ENCODE data around the gene CKLF. TPM values are rescaled to one million over a fixed set of nuclear protein-coding genes. Genes with fewer than 3 reads are reported as not detected.
"Not testable (repeated sequence)": the region's sequence is repeated elsewhere in the genome, so short reads cannot be mapped to it uniquely, and the experiment has no call there.

Gene CKLF
- total RNA-seq, 2 experiments from 2014 or later: 124 to 130 TPM

GRCh38 chr16:66513111-66513723 is 39.2 kb upstream of the CKLF start:
- Mint-ChIP-seq H3K36me3 (no peaks in the 10 kb centered on the region), H3K27me3 (no peaks in the 10 kb centered on the region), H3K27ac (peak overlapping the region; percentile 50), H3K9me3 (no peaks in the 10 kb centered on the region), H3K4me1 (peaks cover 28% of the 10 kb centered on the region), H3K4me3 (no peak overlapping the region)
- ATAC-seq (ENCODE audit: low read depth): no peak
- POLR2A ChIA-PET: no interaction called here
- DNase-seq: no peak

- H3K4me3 Mint-ChIP-seq; H3K27me3 Mint-ChIP-seq; DNase-seq; H3K36me3 Mint-ChIP-seq; H3K9me3 Mint-ChIP-seq; ATAC-seq (ENCODE audit: low read depth); H3K27ac Mint-ChIP-seq; POLR2A ChIA-PET: not testable (repeated sequence)
- H3K4me1 Mint-ChIP-seq: peaks cover 31% of the 10 kb centered on the region
Measured at GRCh38 chr16:66514391-66514790, 38.0 kb upstream of the CKLF start.

GRCh38 chr16:66514980-66515595 is 37.3 kb upstream of the CKLF start:
- H3K9me3 Mint-ChIP-seq; DNase-seq; H3K27me3 Mint-ChIP-seq; H3K4me3 Mint-ChIP-seq; H3K36me3 Mint-ChIP-seq; ATAC-seq (ENCODE audit: low read depth): not testable (repeated sequence)
- H3K27ac Mint-ChIP-seq: peak overlapping the region; percentile 92
- peaks cover 38% of the 10 kb centered on the region for H3K4me1 Mint-ChIP-seq
- POLR2A ChIA-PET: interaction anchor here (0.9 to 1.2 kb wide), 2 partner anchors 37 to 108 kb away, joined by 4 to 9 read pairs; partner anchors contain the start of gene CKLF

- peak overlapping the region; percentile 78 for H3K4me3 Mint-ChIP-seq
- H3K27me3 Mint-ChIP-seq: no peaks in the 10 kb centered on the region
- ATAC-seq (ENCODE audit: low read depth) (no peak), DNase-seq (no peak)
- POLR2A ChIA-PET: interaction anchor here (0.9 to 1.2 kb wide), 2 partner anchors 36 to 109 kb away, joined by 4 to 9 read pairs; partner anchors contain the start of gene CKLF
- peaks cover 46% of the 10 kb centered on the region for H3K4me1 Mint-ChIP-seq
- no peaks in the 10 kb centered on the region for H3K9me3 Mint-ChIP-seq
- H3K27ac Mint-ChIP-seq: peak overlapping the region; percentile 92
- no peaks in the 10 kb centered on the region for H3K36me3 Mint-ChIP-seq
Measured at GRCh38 chr16:66515596-66516508, 36.5 kb upstream of the CKLF start.

GRCh38 chr16:66516509-66516807 is 35.9 kb upstream of the CKLF start:
- H3K4me1 Mint-ChIP-seq: peaks cover 51% of the 10 kb centered on the region

GRCh38 chr16:66516808-66517585 is 35.4 kb upstream of the CKLF start:
- Mint-ChIP-seq H3K27me3 (no peaks in the 10 kb centered on the region), H3K9me3 (no peaks in the 10 kb centered on the region), H3K27ac (peak overlapping the region; percentile 92), H3K36me3 (no peaks in the 10 kb centered on the region), H3K4me1 (peaks cover 54% of the 10 kb centered on the region), H3K4me3 (peak overlapping the region; percentile 78)
- ATAC-seq (ENCODE audit: low read depth) (peak; percentile 85), DNase-seq (peak; percentile 68)
- POLR2A ChIA-PET: interaction anchor here (1.0 to 1.3 kb wide), 3 partner anchors 34 to 73 kb away, joined by 3 to 8 read pairs (median 5); partner anchors contain the start of gene CKLF

More at GRCh38 chr16:66516509-66516807, 35.9 kb upstream of the CKLF start:
- POLR2A ChIA-PET: interaction anchor here (1.2 kb wide), 1 partner anchor 110 kb away, joined by 4 read pairs; no protein-coding TSS in a partner anchor
- Mint-ChIP-seq H3K27me3 (no peaks in the 10 kb centered on the region), H3K36me3 (no peaks in the 10 kb centered on the region), H3K9me3 (no peaks in the 10 kb centered on the region), H3K4me3 (peak overlapping the region; percentile 78), H3K27ac (peak overlapping the region; percentile 92)
- DNase-seq: no peak
- no peak for ATAC-seq (ENCODE audit: low read depth)

- no peaks in the 10 kb centered on the region for H3K36me3 Mint-ChIP-seq
- H3K4me1 Mint-ChIP-seq: peaks cover 61% of the 10 kb centered on the region
- no peaks in the 10 kb centered on the region for H3K27me3 Mint-ChIP-seq
- H3K4me3 Mint-ChIP-seq: peak overlapping the region; percentile 78
- DNase-seq: no peak
- no peak for ATAC-seq (ENCODE audit: low read depth)
- no peaks in the 10 kb centered on the region for H3K9me3 Mint-ChIP-seq
- POLR2A ChIA-PET: interaction anchor here (1.0 to 1.3 kb wide), 4 partner anchors 35 to 86 kb away, joined by 3 to 8 read pairs (median 5); partner anchors contain the start of gene CKLF
- H3K27ac Mint-ChIP-seq: peak overlapping the region; percentile 92
Measured at GRCh38 chr16:66517586-66518263, 34.7 kb upstream of the CKLF start.

GRCh38 chr16:66519482-66520373 is 32.6 kb upstream of the CKLF start:
- Mint-ChIP-seq H3K4me1 (peaks cover 75% of the 10 kb centered on the region), H3K9me3 (no peaks in the 10 kb centered on the region), H3K27me3 (no peaks in the 10 kb centered on the region), H3K27ac (peak overlapping the region; percentile 70), H3K4me3 (peak overlapping the region; percentile 40), H3K36me3 (no peaks in the 10 kb centered on the region)
- DNase-seq: no peak
- POLR2A ChIA-PET: interaction anchor here (0.9 to 10.0 kb wide), 3 partner anchors 12 to 84 kb away, joined by 3 to 157 read pairs (median 29); partner anchors contain the start of genes CKLF, CMTM3 and TK2
- ATAC-seq (ENCODE audit: low read depth): no peak

GRCh38 chr16:66520406-66521170 is 31.8 kb upstream of the CKLF start:
- Mint-ChIP-seq H3K36me3 (no peaks in the 10 kb centered on the region), H3K27ac (peak overlapping the region; percentile 70), H3K27me3 (no peaks in the 10 kb centered on the region), H3K9me3 (no peaks in the 10 kb centered on the region), H3K4me3 (peak overlapping the region; percentile 40), H3K4me1 (peaks cover 81% of the 10 kb centered on the region)
- no peak for DNase-seq
- no peak for ATAC-seq (ENCODE audit: low read depth)
- POLR2A ChIA-PET: interaction anchor here (0.9 to 10.0 kb wide), 3 partner anchors 12 to 83 kb away, joined by 3 to 157 read pairs (median 29); partner anchors contain the start of genes CKLF, CMTM3 and TK2

GRCh38 chr16:66521252-66521713 is 31.1 kb upstream of the CKLF start:
- Mint-ChIP-seq H3K27me3 (no peaks in the 10 kb centered on the region), H3K27ac (peak overlapping the region; percentile 88), H3K4me3 (peak overlapping the region; percentile 66), H3K9me3 (no peaks in the 10 kb centered on the region), H3K4me1 (peaks cover 82% of the 10 kb centered on the region), H3K36me3 (no peaks in the 10 kb centered on the region)
- DNase-seq (no peak), ATAC-seq (ENCODE audit: low read depth) (no peak)
- POLR2A ChIA-PET: interaction anchor here (1.0 to 10.0 kb wide), 4 partner anchors 28 to 637 kb away, joined by 3 to 157 read pairs (median 16); partner anchors contain the start of genes CKLF, CMTM3 and TK2

All from activated naive CD8-positive, alpha-beta T cell treated with anti-CD3 and anti-CD28 coated beads, Interleukin-2, amount 10 ng/mL, durations not matched to agents 7 days and 5 days (primary cell).